HT-29 (cell line): Measurements from ENCODE around the gene RLBP1. TPM values are rescaled to one million over a fixed set of nuclear protein-coding genes. Genes with fewer than 3 reads are reported as not detected.
"Not testable (repeated sequence)": the region's sequence is repeated elsewhere in the genome, so short reads cannot be mapped to it uniquely, and the experiment has no call there.

ENCODE experiments used
- DNase-seq: peaks from one replicate; pipeline ENCODE4 v3.0.0-alpha.2; 2015; ENCODE audit warnings: low spot score
- total RNA-seq: library from RNA; depleted of rRNA; stranded (reverse); fragments of >200 nt; shearing (Covaris generic); gene quantifications from 2 replicates; pipeline ENCODE4 v1.2.3, GENCODE V29; 2014; rRNA removed

RLBP1 gene
- 0.18 TPM in 1 of 2 replicates, not detected in the other for total RNA-seq

- DNase-seq, result no peak
Measured at GRCh38 chr15:89221543-89221942, at the start of gene RLBP1. Gene RLBP1, minus strand, starts transcription at chr15:89221579. Its CDS starts 2,604 bp downstream, at chr15:89218975.

- DNase-seq, result not testable (repeated sequence)
Measured at GRCh38 chr15:89250142-89250541, 28.8 kb upstream of the RLBP1 start.

DNA sequence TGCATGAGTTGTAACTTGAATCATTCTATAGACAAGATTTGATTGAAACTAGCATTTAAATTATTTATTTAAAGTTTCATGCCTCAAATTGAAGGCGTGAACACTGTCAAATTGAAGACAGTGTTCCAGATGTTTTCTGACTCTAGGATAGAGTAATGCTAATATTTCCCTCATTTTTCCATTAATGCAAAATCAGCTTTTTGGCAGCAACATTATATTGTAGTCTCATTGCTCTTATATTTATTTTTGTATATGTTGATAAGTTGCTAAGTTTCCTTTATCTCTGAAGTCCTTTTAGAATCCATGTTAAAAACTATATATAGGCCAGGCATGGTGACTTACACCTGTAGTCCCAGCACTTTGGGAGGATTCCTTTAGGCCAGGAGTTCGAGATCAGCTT lies 27.2 kb upstream of the RLBP1 start:
- DNase-seq, result no peak

GRCh38 chr15:89247446-89247845 lies 26.1 kb upstream of the RLBP1 start:
- DNase-seq, result no peak

- DNase-seq, result no peak
Measured at GRCh38 chr15:89244574-89244903, 23.2 kb upstream of the RLBP1 start.

GRCh38 chr15:89243691-89244573 lies 22.6 kb upstream of the RLBP1 start, which contains the start of gene FANCI:
Gene FANCI, plus strand, starts transcription at chr15:89243979. Its CDS starts 3,669 bp downstream, at chr15:89247648.
- DNase-seq, result peak; percentile 97

GRCh38 chr15:89243046-89243690 lies 21.8 kb upstream of the RLBP1 start:
- no peak for DNase-seq

DNA sequence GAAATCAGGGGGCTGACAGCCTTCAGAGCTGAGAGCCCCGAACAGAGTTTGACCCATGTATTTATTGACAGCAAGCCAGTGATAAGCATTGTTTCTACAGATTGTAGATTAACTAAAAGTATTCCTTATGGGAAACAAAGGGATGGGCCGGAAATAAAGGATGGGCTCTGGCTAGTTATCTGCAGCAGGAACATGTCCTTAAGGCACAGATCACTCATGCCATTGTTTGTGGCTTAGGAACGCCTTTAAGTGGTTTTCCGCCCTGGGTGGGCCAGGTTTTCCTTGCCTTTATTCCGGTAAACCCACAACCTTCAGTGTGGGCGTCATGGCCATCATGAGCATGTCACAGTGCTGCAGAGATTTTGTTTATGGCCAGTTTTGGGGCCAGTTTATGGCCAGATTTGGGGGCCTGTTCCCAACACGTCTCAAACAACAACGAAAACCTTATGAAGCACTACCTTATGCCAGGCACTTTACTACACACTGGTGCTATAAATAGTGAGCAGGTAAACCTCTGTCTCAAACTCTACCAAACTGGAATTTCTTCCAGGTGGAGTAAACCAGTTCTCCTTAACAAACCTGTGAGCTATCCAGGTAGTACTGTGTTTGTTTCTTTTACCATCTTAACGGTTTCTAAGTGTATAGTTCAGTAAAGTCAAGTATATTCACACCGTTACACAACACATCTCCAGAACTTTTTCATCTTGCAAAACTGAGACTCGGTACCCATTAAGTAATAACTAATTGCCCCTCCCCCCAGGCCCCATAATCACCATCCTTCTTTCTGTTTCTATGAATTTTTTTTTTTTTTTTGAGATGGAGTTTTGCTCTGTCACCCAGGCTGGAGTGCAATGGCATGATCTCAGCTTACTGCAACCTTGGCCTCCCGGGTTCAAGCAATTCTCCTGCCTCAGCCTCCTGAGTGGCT lies 18.8 kb upstream of the RLBP1 start:
- not testable (repeated sequence) for DNase-seq

GRCh38 chr15:89231832-89232231 lies 10.5 kb upstream of the RLBP1 start:
- DNase-seq, result no peak

GRCh38 chr15:89230277-89230676 lies 8.9 kb upstream of the RLBP1 start:
- no peak for DNase-seq

DNA sequence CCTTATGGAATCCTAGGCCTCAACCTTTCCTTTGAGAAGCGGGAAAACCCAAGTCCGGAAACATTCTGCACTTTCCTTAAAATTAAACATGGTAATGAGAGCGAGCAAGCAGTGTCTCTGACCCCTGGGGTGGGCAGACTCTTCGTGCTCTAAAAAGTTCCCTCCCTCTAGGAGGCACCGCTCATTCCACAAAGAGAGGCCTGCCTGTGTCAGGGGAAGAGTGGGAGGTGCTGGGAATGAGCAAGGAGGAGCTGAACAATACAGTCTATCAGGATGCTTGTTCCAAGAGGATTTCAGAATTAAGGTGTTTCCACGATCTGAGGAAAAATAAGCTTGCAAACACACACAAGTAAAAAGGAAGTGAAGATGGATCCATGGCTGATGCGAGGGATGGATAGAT lies 6.0 kb upstream of the RLBP1 start:
- DNase-seq, result no peak

GRCh38 chr15:89226359-89227221 lies 5.2 kb upstream of the RLBP1 start:
- no peak for DNase-seq

GRCh38 chr15:89225588-89225987 lies 4.2 kb upstream of the RLBP1 start:
- no peak for DNase-seq

- no peak for DNase-seq
Measured at GRCh38 chr15:89218531-89218930, 2.8 kb downstream of the RLBP1 start.

DNA sequence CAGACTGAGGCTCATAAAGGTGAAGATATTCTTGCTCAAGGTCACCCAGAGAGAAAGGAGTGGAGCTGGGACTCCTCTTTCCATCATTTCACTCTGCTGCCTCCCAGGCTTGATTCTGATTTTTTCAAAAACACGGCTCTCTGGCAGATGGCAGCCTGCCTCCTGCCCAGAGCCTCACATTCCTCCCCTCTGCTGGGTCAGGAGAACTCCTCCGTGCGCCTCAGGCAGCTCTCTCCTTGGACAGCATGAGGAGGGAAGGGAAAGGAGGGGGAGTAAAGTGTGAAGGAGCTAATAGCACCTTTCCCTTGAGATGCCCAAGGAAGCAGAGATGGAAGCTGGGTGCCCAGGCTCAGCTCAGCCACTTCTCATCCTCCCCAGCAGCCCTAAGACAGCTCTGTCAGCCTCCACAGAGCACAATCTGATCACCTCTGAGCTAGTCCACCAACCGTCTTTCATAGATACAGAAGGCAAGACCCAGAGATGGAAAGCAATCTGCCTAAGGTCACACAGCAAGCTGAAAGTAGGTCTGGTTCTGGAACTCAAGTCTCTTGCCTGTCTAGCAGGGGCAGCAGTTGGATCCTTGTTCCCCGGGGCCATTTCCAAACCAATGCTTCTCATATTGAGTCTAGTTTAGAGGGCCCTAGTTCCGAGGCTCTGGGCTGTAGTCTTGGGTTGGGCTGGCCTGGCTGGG lies 3.5 kb downstream of the RLBP1 start:
- no peak for DNase-seq

DNA sequence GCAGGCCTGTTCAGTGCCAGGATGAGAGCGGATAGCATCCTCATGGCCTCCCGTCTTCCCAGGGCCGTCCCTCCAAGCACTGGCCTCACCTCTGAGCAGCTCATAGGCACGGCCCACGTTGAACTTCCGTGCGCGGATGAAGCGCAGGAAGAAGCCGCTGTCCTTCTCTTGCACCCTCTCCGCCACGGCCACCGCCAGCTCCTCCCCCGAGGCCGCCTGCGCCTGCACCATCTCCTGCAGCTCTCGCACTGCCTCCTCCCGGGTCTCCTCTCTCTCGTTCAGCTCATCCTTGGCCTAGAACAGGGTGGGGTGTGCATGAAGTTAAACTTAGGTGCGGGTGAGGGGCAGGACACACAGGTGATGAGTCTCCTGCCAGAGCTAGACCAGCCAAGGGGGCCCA lies 4.3 kb downstream of the RLBP1 start:
- no peak for DNase-seq

DNA sequence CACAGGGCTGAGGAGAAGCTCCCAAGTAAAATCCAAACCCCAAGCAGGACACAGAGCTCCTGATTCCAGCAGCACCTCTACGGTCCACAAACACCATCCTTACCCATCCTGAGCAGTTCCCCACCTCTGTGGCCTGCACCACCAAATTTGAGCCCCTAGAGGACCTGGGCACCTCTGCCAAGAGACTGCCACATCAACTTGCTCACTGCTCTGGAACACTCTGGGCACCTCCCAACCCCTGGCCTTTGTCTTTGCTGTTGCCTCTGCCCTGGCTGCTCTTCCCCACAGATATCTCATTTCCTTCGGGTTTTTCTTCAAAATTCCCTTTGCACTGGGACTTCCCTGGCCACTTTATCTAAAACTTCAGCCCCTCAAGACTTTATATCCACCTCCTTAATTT lies 5.8 kb downstream of the RLBP1 start:
- no peak for DNase-seq

DNA sequence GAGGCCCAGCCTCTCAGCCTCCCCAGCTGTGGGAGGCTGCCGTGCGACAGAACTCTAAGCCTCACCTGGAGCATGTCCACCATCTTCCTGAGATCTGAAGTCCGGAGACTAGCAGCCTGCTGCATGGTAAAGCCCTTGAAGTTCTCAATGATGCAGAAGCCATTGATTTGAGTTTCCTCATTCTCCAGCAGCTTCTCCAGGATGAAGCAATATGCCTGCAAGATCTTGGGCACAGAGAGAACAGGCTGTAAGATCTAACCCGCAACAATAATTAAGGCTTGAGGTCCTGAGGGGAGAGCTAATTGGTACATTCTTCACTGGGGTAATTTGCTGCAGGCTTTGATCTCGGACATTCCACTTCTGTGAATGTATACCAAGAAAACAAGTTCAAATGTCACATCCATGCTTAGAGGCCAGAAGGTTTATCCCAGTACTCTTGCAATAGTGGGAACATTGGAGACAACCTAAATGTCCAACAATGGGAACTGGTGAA lies 9.7 kb downstream of the RLBP1 start:
- no peak for DNase-seq

- DNase-seq, result no peak
Measured at GRCh38 chr15:89209057-89209456, 12.3 kb downstream of the RLBP1 start.

GRCh38 chr15:89208256-89208655 lies 13.1 kb downstream of the RLBP1 start:
- DNase-seq, result no peak
